Common myeloid progenitor, CD34-positive (primary cell): ENCODE measurements around the gene PAFAH1B1.
A peak's percentile ranks its signal among the peaks of the same experiment; 100 is the strongest.

Experiments used
- CTCF ChIA-PET: fragments of 350-600 bp; sonication (Branson Sonifier 250); formaldehyde crosslinking; loops from one replicate; lab custom pipeline; 2021; ENCODE audit warnings: antibody characterized with exemption; lab: Charles Lee
- POLR2A ChIA-PET: fragments of 350-600 bp; sonication (Branson Sonifier 250); formaldehyde crosslinking; loops from one replicate; lab custom pipeline; 2021; ENCODE audit warnings: antibody characterized with exemption; lab: Charles Lee
- DNase-seq, 3 donors: peaks; one replicate each; pipeline versions ENCODE4 v3.0.0 to v3.0.0-alpha.2; 2013
- H3K27ac ChIP-seq, 2 experiments: 1 replicate in 1 of 2; 2 replicates in 1 of 2; pipeline ENCODE4 v1.7.0; 2013; ENCODE audit warnings: inconsistent platforms in 2 of 2, low read length in 2 of 2, mild to moderate bottlenecking in 2 of 2, low read depth in 1 of 2, moderate library complexity in 1 of 2; ENCODE audit not compliant: severe bottlenecking in 2 of 2, insufficient read depth in 1 of 2, poor library complexity in 1 of 2
- H3K27me3 ChIP-seq, 5 experiments: replicated peaks in 2 of 5; 1 replicate in 3 of 5; 2 replicates in 2 of 5; pipeline versions ENCODE4 v1.6.1 to v1.7.0; 2013; ENCODE audit warnings: low read length in 4 of 5, mild to moderate bottlenecking in 2 of 5, moderate library complexity in 2 of 5, inconsistent platforms in 1 of 5; ENCODE audit not compliant: insufficient read depth in 5 of 5, control insufficient read depth in 4 of 5
- H3K36me3 ChIP-seq, 4 experiments: 1 replicate in 2 of 4; 2 replicates in 2 of 4; pipeline versions ENCODE4 v1.6.1 to v1.7.0; 2013; ENCODE audit warnings: low read length in 3 of 4, control low read depth in 1 of 4, mild to moderate bottlenecking in 1 of 4; ENCODE audit not compliant: control insufficient read depth in 4 of 4, insufficient read depth in 4 of 4
- H3K4me1 ChIP-seq, 4 experiments: 1 replicate in 3 of 4; 2 replicates in 1 of 4; pipeline versions ENCODE4 v1.6.1 to v1.7.1; 2013; ENCODE audit warnings: low read length in 3 of 4, mild to moderate bottlenecking in 3 of 4, control low read depth in 1 of 4, inconsistent platforms in 1 of 4, moderate library complexity in 1 of 4; ENCODE audit not compliant: control insufficient read depth in 4 of 4, insufficient read depth in 4 of 4; ENCODE audit errors: control extremely low read depth in 1 of 4
- H3K4me3 ChIP-seq, 7 experiments: 1 replicate in 4 of 7; 2 replicates in 3 of 7; pipeline versions ENCODE4 v1.5.1 to v1.7.0; 2013; ENCODE audit warnings: mild to moderate bottlenecking in 7 of 7, low read length in 6 of 7, moderate library complexity in 6 of 7, inconsistent platforms in 2 of 7, low read depth in 2 of 7, control low read depth in 1 of 7; ENCODE audit not compliant: insufficient read depth in 4 of 7, control insufficient read depth in 1 of 7; ENCODE audit errors: extremely low read depth in 1 of 7
- H3K9me3 ChIP-seq, 5 experiments: 1 replicate in 4 of 5; 2 replicates in 1 of 5; pipeline versions ENCODE4 v1.6.1 to v1.7.1; 2013; ENCODE audit warnings: low read length in 4 of 5, mild to moderate bottlenecking in 2 of 5, inconsistent platforms in 1 of 5, low read depth in 1 of 5, moderate library complexity in 1 of 5; ENCODE audit not compliant: control insufficient read depth in 4 of 5, insufficient read depth in 2 of 5; ENCODE audit errors: control extremely low read depth in 1 of 5
- WGBS: methylation state at CpG from one replicate; pipeline ENCODE4 v1.1.5; 2013; ENCODE audit not compliant: insufficient coverage; 5-methylcytosine and 5-hydroxymethylcytosine counted together

The PAFAH1B1 gene

GRCh38 chr17:2593821-2594721 lies 617 bp downstream of the PAFAH1B1 start:
- H3K27me3 ChIP-seq, result no peaks in the 10 kb centered on the region
- 0% methylated on average over 27 of the region's 80 CpGs for WGBS
- no peaks in the 10 kb centered on the region for H3K36me3 ChIP-seq
- POLR2A ChIA-PET, result interaction anchor here (0.6 to 1.4 kb wide), 6 partner anchors 10 to 201 kb away, joined by 3 to 5 read pairs (median 3); no protein-coding TSS in a partner anchor
- H3K27ac ChIP-seq, result peak overlapping the region; percentile 93 to 98
- peak; percentile 81 to 90 (median 87) for DNase-seq
- peaks cover 13 to 33% (median 24%) of the 10 kb centered on the region in 4 experiments for H3K4me1 ChIP-seq
- peak overlapping the region; percentile 68 to 97 (median 88) for H3K4me3 ChIP-seq
- no peaks in the 10 kb centered on the region for H3K9me3 ChIP-seq
- CTCF ChIA-PET, result interaction anchor here (0.9 to 1.4 kb wide), 2 partner anchors 9 to 12 kb away, joined by 3 read pairs; no protein-coding TSS in a partner anchor

DNA sequence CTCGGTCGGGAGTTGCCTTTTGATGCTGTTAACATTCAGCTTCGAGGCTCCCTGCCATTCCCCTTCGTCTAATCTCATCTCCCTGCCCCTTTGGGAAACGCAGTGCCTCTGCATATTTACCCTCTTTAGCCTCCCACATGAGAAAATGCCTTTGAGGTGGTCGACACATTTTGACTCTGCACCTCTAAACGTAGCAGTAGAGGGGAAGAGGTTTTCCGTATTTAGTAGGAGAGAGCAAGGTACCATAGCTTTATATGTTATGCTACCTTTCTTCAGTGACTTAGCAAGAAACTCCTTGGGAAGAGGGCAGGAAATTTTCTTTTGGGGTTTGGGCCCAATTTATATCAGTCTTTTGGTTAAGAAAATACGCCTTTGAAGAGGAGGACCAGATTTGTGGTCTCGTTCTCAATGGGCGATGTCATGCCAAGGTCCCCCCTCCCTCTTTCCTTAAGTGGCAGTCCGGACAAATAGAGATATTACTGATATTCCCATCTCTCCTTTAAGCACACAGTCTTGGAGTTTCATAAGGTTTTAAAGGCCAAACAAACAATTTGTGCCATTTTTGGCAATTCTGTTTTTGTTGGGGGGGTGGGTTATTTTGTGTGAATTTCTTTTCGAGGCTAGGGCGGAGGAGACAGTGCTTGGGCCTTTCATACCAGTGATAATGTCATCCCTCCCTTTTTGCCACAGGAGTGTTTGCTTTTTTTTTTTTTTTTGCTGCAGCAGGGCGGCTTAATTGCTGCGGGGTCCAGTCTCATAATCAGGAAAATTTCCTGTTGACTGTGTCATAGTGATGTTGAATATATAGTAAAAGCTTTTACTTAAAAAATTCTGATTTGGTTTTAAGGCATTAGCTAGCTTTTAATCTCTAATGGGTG lies 1.5 kb downstream of the PAFAH1B1 start:
- Histone ChIP-seq H3K9me3 (no peaks in the 10 kb centered on the region), H3K36me3 (no peaks in the 10 kb centered on the region), H3K27ac (peak overlapping the region; percentile 93 to 98), H3K4me3 (peak overlapping the region; percentile 59 to 97 (median 88)), H3K4me1 (peaks cover 13 to 33% (median 25%) of the 10 kb centered on the region in 4 experiments), H3K27me3 (no peaks in the 10 kb centered on the region)
- POLR2A ChIA-PET, result no interaction called here
- CTCF ChIA-PET, result interaction anchor here (0.9 to 1.4 kb wide), 2 partner anchors 8 to 11 kb away, joined by 3 read pairs; no protein-coding TSS in a partner anchor
- peak in 2 of 3 donors; percentile 4 to 35 for DNase-seq
- WGBS, result 20% methylated on average over 5 of the region's 16 CpGs

GRCh38 chr17:2595716-2596115 lies 2.3 kb downstream of the PAFAH1B1 start:
- POLR2A ChIA-PET, result no interaction called here
- Histone ChIP-seq H3K4me1 (peaks cover 13 to 33% (median 25%) of the 10 kb centered on the region in 4 experiments), H3K4me3 (peak overlapping the region in 5 of 7 experiments; percentile 80 to 97 (median 88)), H3K36me3 (no peaks in the 10 kb centered on the region), H3K9me3 (no peaks in the 10 kb centered on the region), H3K27ac (peak overlapping the region in 1 of 2 experiments; percentile 53), H3K27me3 (no peaks in the 10 kb centered on the region)
- DNase-seq, result peak in 1 of 3 donors; percentile 2
- 20% methylated on average over 2 of the region's 4 CpGs for WGBS
- CTCF ChIA-PET, result no interaction called here

DNA sequence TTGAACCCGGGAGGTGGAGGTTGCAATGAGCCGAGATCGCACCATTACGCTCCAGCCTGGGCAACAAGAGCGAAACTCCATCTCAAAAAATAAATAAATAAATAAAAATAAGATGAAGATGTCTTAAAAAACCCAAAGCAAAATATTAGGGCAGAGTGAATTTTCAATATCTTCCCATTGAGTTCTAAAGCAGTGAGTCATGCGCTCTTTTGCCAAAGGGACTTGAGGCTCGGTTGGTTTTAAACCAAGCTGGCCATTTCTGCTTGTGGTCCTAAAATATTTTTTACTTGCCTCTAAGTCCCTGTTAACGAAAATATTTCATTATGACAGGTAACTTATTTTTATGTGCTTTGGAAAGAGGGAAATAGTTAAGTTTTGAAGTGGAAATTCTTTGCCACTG lies 4.7 kb downstream of the PAFAH1B1 start:
- POLR2A ChIA-PET, result interaction anchor here (0.6 kb wide), 1 partner anchor 217 kb away, joined by 3 read pairs; no protein-coding TSS in a partner anchor
- H3K4me3 ChIP-seq, result no peak overlapping the region
- CTCF ChIA-PET, result interaction anchor here (1.3 kb wide), 1 partner anchor 11 kb away, joined by 5 read pairs; no protein-coding TSS in a partner anchor
- no CpG with 5 or more reads among the region's 8 CpGs for WGBS
- H3K36me3 ChIP-seq, result peaks cover 0 to 2% (median 0%) of the 10 kb centered on the region in 4 experiments
- no peaks in the 10 kb centered on the region for H3K27me3 ChIP-seq
- H3K9me3 ChIP-seq, result no peaks in the 10 kb centered on the region
- H3K27ac ChIP-seq, result no peak overlapping the region
- no peak for DNase-seq
- peaks cover 13 to 28% (median 21%) of the 10 kb centered on the region in 4 experiments for H3K4me1 ChIP-seq

- 81% methylated on average over 6 of the region's 6 CpGs for whole genome bisulfite sequencing
- ChIA-PET CTCF (interaction anchor here (0.6 to 1.3 kb wide), 3 partner anchors 8 to 136 kb away, joined by 3 read pairs; no protein-coding TSS in a partner anchor), POLR2A (no interaction called here)
- Histone ChIP-seq H3K27me3 (no peaks in the 10 kb centered on the region), H3K9me3 (no peaks in the 10 kb centered on the region), H3K27ac (no peak overlapping the region), H3K4me3 (no peak overlapping the region), H3K4me1 (peaks cover 0 to 3% (median 0%) of the 10 kb centered on the region in 4 experiments), H3K36me3 (peaks cover 0 to 10% (median 6%) of the 10 kb centered on the region in 4 experiments)
- DNase-seq, result no peak
Measured at GRCh38 chr17:2602597-2603017, 9.2 kb downstream of the PAFAH1B1 start.

DNA sequence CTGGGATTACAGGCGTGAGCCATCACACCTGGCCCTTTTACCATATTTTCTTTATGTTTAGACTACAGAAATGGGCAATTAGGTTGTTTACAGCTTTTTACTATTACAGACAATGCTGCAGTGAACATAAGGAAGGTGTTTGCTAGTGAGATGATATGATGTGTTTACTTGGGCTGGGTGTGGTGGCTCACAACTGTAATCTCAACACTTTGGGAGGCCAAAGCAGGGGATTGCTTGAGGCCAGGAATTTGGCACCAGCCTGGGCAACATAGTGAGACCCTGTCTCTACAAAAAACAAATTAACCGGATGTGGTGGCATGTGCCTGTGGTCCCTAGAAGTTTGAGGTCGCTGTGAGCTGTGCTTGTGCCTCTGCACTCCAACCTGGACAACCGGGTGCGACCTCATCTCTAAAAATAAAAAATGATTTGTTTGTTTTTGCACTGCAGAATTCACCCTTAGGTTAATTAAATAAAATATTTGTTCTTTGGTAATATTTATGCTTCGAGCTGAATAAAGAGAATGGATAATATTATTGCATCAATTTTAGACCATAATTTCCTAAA lies 15.0 kb downstream of the PAFAH1B1 start:
- Histone ChIP-seq H3K36me3 (peaks cover 0 to 14% (median 6%) of the 10 kb centered on the region in 4 experiments), H3K27ac (peak overlapping the region in 1 of 2 experiments; percentile 12), H3K9me3 (no peaks in the 10 kb centered on the region), H3K4me3 (no peak overlapping the region), H3K27me3 (no peaks in the 10 kb centered on the region), H3K4me1 (peaks cover 0 to 6% (median 2%) of the 10 kb centered on the region in 4 experiments)
- WGBS, result 94% methylated on average over 2 of the region's 6 CpGs
- ChIA-PET POLR2A (no interaction called here), CTCF (interaction anchor here (0.8 to 2.3 kb wide), 2 partner anchors 9 to 10 kb away, joined by 5 to 7 read pairs; no protein-coding TSS in a partner anchor)
- no peak for DNase-seq
